Measurements from ENCODE around the gene TRIM7. TPM values are rescaled to one million over a fixed set of nuclear protein-coding genes. Genes with fewer than 3 reads are reported as not detected.

The TRIM7 gene
- total RNA-seq, 1 donor from 2014 or later = 6.4 TPM

- peaks cover 8% of the 10 kb centered on the region for H3K36me3 ChIP-seq
- peak overlapping the region; percentile 100 for H3K27ac ChIP-seq (replicated peaks)
- no peak for TF ChIP-seq CTCF (IDR thresholded peaks at IDR 0.05; ENCODE audit: borderline replicate concordance)
- peaks cover 46% of the 10 kb centered on the region for H3K4me1 ChIP-seq
- DNase-seq = no peak
- no peaks in the 10 kb centered on the region for H3K27me3 ChIP-seq (ENCODE audit: low read depth)
- H3K4me3 ChIP-seq = peak overlapping the region; percentile 96
- H3K9me3 ChIP-seq (replicated peaks) = no peaks in the 10 kb centered on the region
- intact Hi-C loops (cut with micrococcal nuclease) = no loop called here
Observed at GRCh38 chr5:181222630-181223057, 17.6 kb upstream of the TRIM7 start.

GRCh38 chr5:181221792-181222629 lies 17.0 kb upstream of the TRIM7 start:
- H3K27me3 ChIP-seq (ENCODE audit: low read depth) = no peaks in the 10 kb centered on the region
- DNase-seq = peak; percentile 91
- TF ChIP-seq CTCF (IDR thresholded peaks at IDR 0.05; ENCODE audit: borderline replicate concordance) = no peak
- H3K36me3 ChIP-seq = peaks cover 2% of the 10 kb centered on the region
- peak overlapping the region; percentile 100 for H3K27ac ChIP-seq (replicated peaks)
- peaks cover 53% of the 10 kb centered on the region for H3K4me1 ChIP-seq
- intact Hi-C loops (cut with micrococcal nuclease) = no loop called here
- no peaks in the 10 kb centered on the region for H3K9me3 ChIP-seq (replicated peaks)
- H3K4me3 ChIP-seq = peak overlapping the region; percentile 96

GRCh38 chr5:181221105-181221791 lies 16.3 kb upstream of the TRIM7 start:
- TF ChIP-seq CTCF (IDR thresholded peaks at IDR 0.05; ENCODE audit: borderline replicate concordance) = no peak
- H3K36me3 ChIP-seq = no peaks in the 10 kb centered on the region
- peak overlapping the region; percentile 100 for H3K27ac ChIP-seq (replicated peaks)
- no peaks in the 10 kb centered on the region for H3K9me3 ChIP-seq (replicated peaks)
- H3K27me3 ChIP-seq (ENCODE audit: low read depth) = no peaks in the 10 kb centered on the region
- intact Hi-C loops (cut with micrococcal nuclease) = no loop called here
- no peak for DNase-seq
- peak overlapping the region; percentile 96 for H3K4me3 ChIP-seq
- peaks cover 60% of the 10 kb centered on the region for H3K4me1 ChIP-seq

GRCh38 chr5:181220178-181220515 lies 15.2 kb upstream of the TRIM7 start:
- Histone ChIP-seq H3K36me3 (no peaks in the 10 kb centered on the region), H3K4me1 (peaks cover 60% of the 10 kb centered on the region), H3K4me3 (no peak overlapping the region), H3K9me3 (replicated peaks) (no peaks in the 10 kb centered on the region), H3K27me3 (ENCODE audit: low read depth) (no peaks in the 10 kb centered on the region), H3K27ac (replicated peaks) (no peak overlapping the region)
- no peak for DNase-seq
- intact Hi-C loops (cut with micrococcal nuclease) = no loop called here
- no peak for TF ChIP-seq CTCF (IDR thresholded peaks at IDR 0.05; ENCODE audit: borderline replicate concordance)

GRCh38 chr5:181219262-181220177 lies 14.5 kb upstream of the TRIM7 start:
- H3K9me3 ChIP-seq (replicated peaks) = no peaks in the 10 kb centered on the region
- peaks cover 53% of the 10 kb centered on the region for H3K4me1 ChIP-seq
- intact Hi-C loops (cut with micrococcal nuclease) = no loop called here
- H3K27me3 ChIP-seq (ENCODE audit: low read depth) = no peaks in the 10 kb centered on the region
- DNase-seq = no peak
- no peak overlapping the region for H3K27ac ChIP-seq (replicated peaks)
- TF ChIP-seq CTCF (IDR thresholded peaks at IDR 0.05; ENCODE audit: borderline replicate concordance) = no peak
- H3K4me3 ChIP-seq = no peak overlapping the region
- no peaks in the 10 kb centered on the region for H3K36me3 ChIP-seq
